ENCODE results near the gene SLC35C1.

DNA sequence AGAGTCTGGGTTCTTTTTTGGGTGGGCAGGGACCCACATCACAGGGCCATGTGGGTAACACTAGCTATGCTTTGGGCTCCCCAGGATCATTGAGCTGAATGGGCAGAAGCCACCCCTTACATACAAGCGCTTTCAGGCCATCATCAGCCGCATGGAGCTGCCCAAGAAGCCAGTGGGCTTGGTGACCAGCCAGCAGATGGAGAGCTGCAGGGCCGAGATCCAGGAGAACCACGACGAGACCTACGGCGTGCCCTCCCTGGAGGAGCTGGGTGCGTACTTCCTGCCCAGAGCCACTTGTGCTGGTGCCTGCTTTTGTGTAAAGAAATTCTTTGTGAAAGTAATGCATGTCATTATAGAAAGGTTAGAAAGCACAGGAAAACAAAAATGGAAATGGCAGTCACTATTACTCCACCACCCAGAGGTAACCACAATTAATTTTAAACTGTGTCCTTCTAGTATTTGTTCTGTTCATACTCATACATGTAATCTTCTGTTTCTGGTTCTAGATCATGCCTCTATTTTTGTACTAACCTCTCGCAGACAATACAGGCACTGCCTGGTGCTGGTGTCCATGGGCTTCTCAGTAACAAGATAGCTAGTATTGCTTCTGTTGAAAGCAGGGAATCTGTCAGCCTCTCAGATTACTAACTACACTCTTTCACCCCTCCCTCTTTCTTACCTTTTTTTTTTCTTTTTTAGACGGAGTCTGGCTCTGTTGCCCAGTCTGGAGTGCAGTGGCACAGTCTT is 56.0 kb downstream of the SLC35C1 start:
- no peak for TF ChIP-seq EZH2 (IDR thresholded peaks at IDR 0.05)
- no peak for TF ChIP-seq POLR2AphosphoS5 (IDR thresholded peaks at IDR 0.05; ENCODE audit: borderline replicate concordance, low read depth, low read length)

All from SK-N-MC (cell line).